ENCODE results near the gene PCK2.

DNA sequence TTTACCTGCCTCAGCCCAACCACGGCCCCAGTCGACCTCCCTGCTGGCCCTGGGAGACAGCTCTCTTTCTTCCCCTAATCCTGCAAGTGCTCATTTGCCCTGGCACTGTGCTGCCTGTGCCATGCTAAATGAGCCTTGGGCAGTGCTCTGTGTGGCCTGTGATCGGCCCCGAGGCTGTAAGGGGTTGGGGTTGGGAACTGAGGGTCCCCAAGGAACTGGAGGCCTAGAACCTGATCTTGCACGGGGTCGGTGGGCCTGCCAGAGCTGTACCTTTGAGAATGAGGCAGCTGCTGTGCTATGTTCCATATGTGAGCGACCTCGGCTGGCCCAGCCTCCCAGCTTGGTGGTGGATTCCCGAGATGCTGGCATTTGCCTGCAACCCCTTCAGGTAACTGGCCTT, 56.0 kb downstream of the PCK2 start:
- TF ChIP-seq TAF1 (IDR thresholded peaks at IDR 0.05; ENCODE audit: low read depth, low read length) (no peak), CBX8 (IDR thresholded peaks at IDR 0.05; ENCODE audit: borderline replicate concordance, low read depth, low read length) (no peak), ZNF274 (IDR thresholded peaks at IDR 0.05; ENCODE audit: borderline replicate concordance, extremely low read depth, low read length) (no peak), POLR2AphosphoS5 (IDR thresholded peaks at IDR 0.05; ENCODE audit: low read depth, low read length) (no peak), CBX5 (IDR thresholded peaks at IDR 0.05; ENCODE audit: low read depth, low read length) (no peak), EP300 (IDR thresholded peaks at IDR 0.05; ENCODE audit: borderline replicate concordance in 1 of 2, low read depth in 2 of 2, low read length in 2 of 2) (no peak), SRF (IDR thresholded peaks at IDR 0.05; ENCODE audit: low read depth, low read length) (no peak), POLR2A (IDR thresholded peaks at IDR 0.05; ENCODE audit: control extremely low read depth in 1 of 2, low read depth in 2 of 2, low read length in 2 of 2) (no peak), CREB1 (IDR thresholded peaks at IDR 0.05) (no peak), MAFK (IDR thresholded peaks at IDR 0.05; ENCODE audit: low read depth, low read length) (no peak), CHD2 (IDR thresholded peaks at IDR 0.05; ENCODE audit: low read length) (no peak), HDAC6 (IDR thresholded peaks at IDR 0.05; ENCODE audit: low read depth, low read length) (no peak)
- TF ChIP-seq, protein P1, sequence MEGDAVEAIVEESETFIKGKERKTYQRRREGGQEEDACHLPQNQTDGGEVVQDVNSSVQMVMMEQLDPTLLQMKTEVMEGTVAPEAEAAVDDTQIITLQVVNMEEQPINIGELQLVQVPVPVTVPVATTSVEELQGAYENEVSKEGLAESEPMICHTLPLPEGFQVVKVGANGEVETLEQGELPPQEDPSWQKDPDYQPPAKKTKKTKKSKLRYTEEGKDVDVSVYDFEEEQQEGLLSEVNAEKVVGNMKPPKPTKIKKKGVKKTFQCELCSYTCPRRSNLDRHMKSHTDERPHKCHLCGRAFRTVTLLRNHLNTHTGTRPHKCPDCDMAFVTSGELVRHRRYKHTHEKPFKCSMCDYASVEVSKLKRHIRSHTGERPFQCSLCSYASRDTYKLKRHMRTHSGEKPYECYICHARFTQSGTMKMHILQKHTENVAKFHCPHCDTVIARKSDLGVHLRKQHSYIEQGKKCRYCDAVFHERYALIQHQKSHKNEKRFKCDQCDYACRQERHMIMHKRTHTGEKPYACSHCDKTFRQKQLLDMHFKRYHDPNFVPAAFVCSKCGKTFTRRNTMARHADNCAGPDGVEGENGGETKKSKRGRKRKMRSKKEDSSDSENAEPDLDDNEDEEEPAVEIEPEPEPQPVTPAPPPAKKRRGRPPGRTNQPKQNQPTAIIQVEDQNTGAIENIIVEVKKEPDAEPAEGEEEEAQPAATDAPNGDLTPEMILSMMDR (IDR thresholded peaks at IDR 0.05; ENCODE audit: control extremely low read depth in 1 of 3, insufficient read depth in 1 of 3, low read depth in 1 of 3, low read length in 3 of 3), result no peak

Measured in H1 (cell line).